Transverse colon (tissue), 4 donors: ENCODE measurements around the gene KCNA1. TPM values are rescaled to one million over a fixed set of nuclear protein-coding genes. Genes with fewer than 3 reads are reported as not detected.

Source experiments
- DNase-seq: peaks from one replicate; pipeline ENCODE4 v3.0.0-alpha.2; 2019
- H3K27ac ChIP-seq, 4 donors: fragments of 200-600 bp; sonication (generic); 2 replicates each; pipeline ENCODE4 v1.5.1; 2016 to 2018; ENCODE audit warnings: inconsistent platforms in 4 of 4
- H3K27me3 ChIP-seq: fragments of 200-600 bp; sonication (generic); 2 replicates; pipeline ENCODE4 v1.5.1; 2017; ENCODE audit warnings: inconsistent platforms
- H3K36me3 ChIP-seq, 4 donors: fragments of 200-600 bp; sonication (generic); 2 replicates each; pipeline ENCODE4 v1.5.1; 2017 to 2019; ENCODE audit warnings: inconsistent platforms in 4 of 4
- H3K4me1 ChIP-seq, 4 donors: fragments of 200-600 bp; sonication (generic); 2 replicates each; pipeline ENCODE4 v1.5.1; 2017 to 2020; ENCODE audit warnings: inconsistent platforms in 4 of 4
- H3K4me3 ChIP-seq, 4 donors: fragments of 200-600 bp; sonication (generic); 1 replicate in 1 of 4; 2 replicates in 3 of 4; pipeline versions ENCODE4 v1.5.1 to v1.6.1; 2017 to 2019; ENCODE audit warnings: inconsistent platforms in 4 of 4
- H3K9me3 ChIP-seq, 2 donors: fragments of 200-600 bp; sonication (generic); 2 replicates each; pipeline ENCODE4 v1.5.1; 2017 to 2019; ENCODE audit warnings: inconsistent platforms in 2 of 2
- CTCF ChIP-seq, 5 experiments: fragments of 200-600 bp in 3 of 5; fragments of 450-650 bp in 2 of 5; sonication (generic) in 3 of 5; IDR thresholded peaks; 1 replicate in 2 of 5; 2 replicates in 3 of 5; pipeline ENCODE4 v1.5.1; 2016 to 2017; ENCODE audit warnings: antibody characterized with exemption in 5 of 5, inconsistent platforms in 3 of 5, mild to moderate bottlenecking in 2 of 5, moderate library complexity in 1 of 5
- EP300 ChIP-seq: sonication (generic); formaldehyde crosslinking; IDR thresholded peaks from one replicate; pipeline ENCODE4 v1.6.1; 2017; ENCODE audit warnings: antibody characterized with exemption, low read depth
- POLR2A ChIP-seq: fragments of 450-650 bp; IDR thresholded peaks from one replicate; pipeline ENCODE4 v1.6.1; 2016; ENCODE audit warnings: antibody characterized with exemption, mild to moderate bottlenecking, moderate library complexity
- POLR2AphosphoS5 ChIP-seq, 3 donors: sonication (generic); formaldehyde crosslinking; IDR thresholded peaks; one replicate each; pipeline ENCODE4 v1.6.1; 2016; ENCODE audit warnings: antibody characterized with exemption in 3 of 3
- WGBS, 2 donors: methylation state at CpG; one replicate each; pipeline ENCODE4 v1.1.5; 2018; ENCODE audit warnings: low coverage in 1 of 2; 5-methylcytosine and 5-hydroxymethylcytosine counted together
- in situ Hi-C, 4 donors: fragments of 200-750 bp; cut with MboI; loops; one replicate each; pipeline versions ENCODE4 v1.15.0 to v1.15.1; 2017; ENCODE audit warnings: low sequenced_read_pairs in 3 of 4, low pct_ligation_motif_present in 1 of 4, low pct_unique_long_range_greater_than_20kb in 1 of 4
- intact Hi-C: fragments of 100-400 bp; cut with DNase I; formaldehyde crosslinking; loops from one replicate; pipeline ENCODE4 v1.15.1; 2023; ENCODE audit warnings: low total_unique reads
- total RNA-seq, 4 donors: library from RNA; depleted of rRNA; stranded (reverse); fragments of >200 nt; gene quantifications; one replicate each; pipeline ENCODE4 v1.1.0, GENCODE V29; 2016

The KCNA1 gene
- total RNA-seq, 4 donors from 2014 or later, result 0.32 to 0.75 (median 0.41) TPM; not detected in 1

- in situ Hi-C loops (no loop called here), intact Hi-C loops (no loop called here)
- peaks cover 0 to 6% (median 2%) of the 10 kb centered on the region in 4 donors for H3K4me1 ChIP-seq
- no peaks in the 10 kb centered on the region for H3K9me3 ChIP-seq
- H3K27ac ChIP-seq, result peak overlapping the region in 2 of 4 donors; percentile 37 to 42
- no peak overlapping the region for H3K4me3 ChIP-seq
- no peak for DNase-seq
- H3K27me3 ChIP-seq, result peaks cover 30% of the 10 kb centered on the region
- 32 to 50% methylated on average over 5 of the region's 5 CpGs for WGBS, 2 donors
- H3K36me3 ChIP-seq, result no peaks in the 10 kb centered on the region
- no peak for TF ChIP-seq POLR2AphosphoS5 (IDR thresholded peaks at IDR 0.05)
- TF ChIP-seq CTCF (IDR thresholded peaks at IDR 0.05), result no peak
- TF ChIP-seq EP300, result no peak
- no peak for TF ChIP-seq POLR2A
These were observed 17.8 kb upstream of the KCNA1 start for GRCh38 chr12:4891866-4892265.

GRCh38 chr12:4892418-4892817, 17.3 kb upstream of the KCNA1 start:
- TF ChIP-seq POLR2AphosphoS5 (IDR thresholded peaks at IDR 0.05) (no peak), CTCF (IDR thresholded peaks at IDR 0.05) (no peak), EP300 (no peak), POLR2A (no peak)
- Histone ChIP-seq H3K9me3 (no peaks in the 10 kb centered on the region), H3K4me1 (peaks cover 0 to 6% (median 2%) of the 10 kb centered on the region in 4 donors), H3K27ac (peak overlapping the region in 2 of 4 donors; percentile 37 to 42), H3K36me3 (no peaks in the 10 kb centered on the region), H3K4me3 (no peak overlapping the region), H3K27me3 (peaks cover 25% of the 10 kb centered on the region)
- in situ Hi-C loops (no loop called here), intact Hi-C loops (no loop called here)
- no peak for DNase-seq
- 86% methylated on average over 1 of the region's 1 CpG for WGBS, 2 donors

- Histone ChIP-seq H3K9me3 (no peaks in the 10 kb centered on the region), H3K36me3 (no peaks in the 10 kb centered on the region), H3K27me3 (peaks cover 18% of the 10 kb centered on the region), H3K27ac (no peak overlapping the region), H3K4me3 (no peak overlapping the region), H3K4me1 (peaks cover 0 to 6% (median 2%) of the 10 kb centered on the region in 4 donors)
- intact Hi-C loops, result no loop called here
- DNase-seq, result no peak
- 53 to 60% methylated on average over 9 of the region's 9 CpGs for WGBS, 2 donors
- in situ Hi-C loops, result no loop called here
- TF ChIP-seq EP300 (no peak), POLR2A (no peak), CTCF (IDR thresholded peaks at IDR 0.05) (no peak), POLR2AphosphoS5 (IDR thresholded peaks at IDR 0.05) (no peak)
These were observed 15.7 kb upstream of the KCNA1 start for GRCh38 chr12:4894019-4894418.

- TF ChIP-seq POLR2AphosphoS5 (IDR thresholded peaks at IDR 0.05) (no peak), EP300 (no peak)
- no peaks in the 10 kb centered on the region for H3K9me3 ChIP-seq
- H3K27ac ChIP-seq, result no peak overlapping the region
- peaks cover 41% of the 10 kb centered on the region for H3K27me3 ChIP-seq
- in situ Hi-C loops, result no loop called here
- H3K36me3 ChIP-seq, result no peaks in the 10 kb centered on the region
- WGBS, 2 donors, result 45 to 59% methylated on average over 4 of the region's 4 CpGs
- intact Hi-C loops, result no loop called here
- H3K4me3 ChIP-seq, result no peak overlapping the region
- DNase-seq, result no peak
- no peaks in the 10 kb centered on the region for H3K4me1 ChIP-seq
These were observed 10.3 kb upstream of the KCNA1 start for GRCh38 chr12:4899364-4899763.

- 85 to 88% methylated on average over 5 of the region's 5 CpGs for WGBS, 2 donors
- intact Hi-C loops, result no loop called here
- Histone ChIP-seq H3K36me3 (no peaks in the 10 kb centered on the region), H3K27me3 (peaks cover 49% of the 10 kb centered on the region), H3K9me3 (no peaks in the 10 kb centered on the region), H3K4me3 (no peak overlapping the region), H3K4me1 (no peaks in the 10 kb centered on the region), H3K27ac (no peak overlapping the region)
- DNase-seq, result no peak
- in situ Hi-C loops, result no loop called here
- TF ChIP-seq CTCF (IDR thresholded peaks at IDR 0.05) (no peak), POLR2AphosphoS5 (IDR thresholded peaks at IDR 0.05) (no peak), EP300 (no peak), POLR2A (no peak)
These were observed 9.4 kb upstream of the KCNA1 start for GRCh38 chr12:4900327-4900726.
